ENCODE measurements around the gene MYH14.

GRCh38 chr19:50293263-50294004, 90.0 kb downstream of the MYH14 start:
- TF ChIP-seq GATA2 (IDR thresholded peaks at IDR 0.05; ENCODE audit: low read depth, low read length) (no peak), GATA3 (IDR thresholded peaks at IDR 0.05; ENCODE audit: low read depth, low read length) (no peak)

Data from SH-SY5Y (cell line).